ENCODE data around the gene GCDH.

- TF ChIP-seq EZH2phosphoT487 (IDR thresholded peaks at IDR 0.05; ENCODE audit: low read length) (no peak), CTCF (IDR thresholded peaks at IDR 0.05; ENCODE audit: low read length) (no peak)
Observed at GRCh38 chr19:12866416-12867119, 24.4 kb upstream of the GCDH start.

Measured in MM.1S (cell line).